GM23248 (cell line): Measurements from ENCODE around the gene APOH.

Experiments
- EZH2 ChIP-seq: fragments of 200-600 bp; sonication (generic); IDR thresholded peaks from 2 replicates; pipeline ENCODE4 v1.6.1; 2018; ENCODE audit warnings: antibody characterized with exemption, mild to moderate bottlenecking; ENCODE audit not compliant: insufficient read depth, poor library complexity, severe bottlenecking
- EZH2phosphoT487 ChIP-seq: fragments of 200-600 bp; sonication (generic); IDR thresholded peaks from 2 replicates; pipeline ENCODE4 v1.6.1; 2018; ENCODE audit warnings: antibody characterized with exemption, moderate library complexity, mild to moderate bottlenecking, low read depth; ENCODE audit not compliant: insufficient read depth

GRCh38 chr17:66268247-66268927 is 39.2 kb upstream of the APOH start:
- TF ChIP-seq EZH2 (no peak), EZH2phosphoT487 (no peak)
